WI38 (cell line): ENCODE results near the gene RBL1.

Experiments used
- H3K4me3 ChIP-seq: 2 replicates; pipeline ENCODE4 v1.5.1; 2011; ENCODE audit warnings: low read depth, mild to moderate bottlenecking, control low read depth, low read length
- TF ChIP-seq, protein P1 (sequence below): IDR thresholded peaks from 2 replicates; pipeline ENCODE4 v1.5.1; 2012; ENCODE audit warnings: low read depth, mild to moderate bottlenecking, control low read depth, low read length

Gene RBL1

DNA sequence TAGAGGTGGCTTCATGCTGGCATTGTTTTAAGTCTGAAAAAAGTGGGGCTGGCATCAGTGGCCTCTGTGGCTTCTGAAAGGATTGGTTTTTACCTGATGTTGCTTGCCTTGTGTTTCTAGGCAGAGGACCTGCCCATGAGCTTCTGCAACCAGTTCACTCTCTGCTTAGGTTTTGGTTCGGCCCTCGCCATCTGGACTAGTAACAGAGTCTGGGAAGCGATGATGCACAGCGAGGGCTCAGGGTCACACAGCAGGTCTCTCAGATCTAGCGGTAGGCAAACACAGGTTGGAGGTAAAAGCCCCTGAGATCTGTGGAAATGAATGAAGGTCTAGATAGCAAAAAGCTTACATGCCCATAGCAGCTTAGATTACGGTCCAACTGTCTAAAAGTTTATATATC, 6.8 kb upstream of the RBL1 start:
- TF ChIP-seq, protein P1, sequence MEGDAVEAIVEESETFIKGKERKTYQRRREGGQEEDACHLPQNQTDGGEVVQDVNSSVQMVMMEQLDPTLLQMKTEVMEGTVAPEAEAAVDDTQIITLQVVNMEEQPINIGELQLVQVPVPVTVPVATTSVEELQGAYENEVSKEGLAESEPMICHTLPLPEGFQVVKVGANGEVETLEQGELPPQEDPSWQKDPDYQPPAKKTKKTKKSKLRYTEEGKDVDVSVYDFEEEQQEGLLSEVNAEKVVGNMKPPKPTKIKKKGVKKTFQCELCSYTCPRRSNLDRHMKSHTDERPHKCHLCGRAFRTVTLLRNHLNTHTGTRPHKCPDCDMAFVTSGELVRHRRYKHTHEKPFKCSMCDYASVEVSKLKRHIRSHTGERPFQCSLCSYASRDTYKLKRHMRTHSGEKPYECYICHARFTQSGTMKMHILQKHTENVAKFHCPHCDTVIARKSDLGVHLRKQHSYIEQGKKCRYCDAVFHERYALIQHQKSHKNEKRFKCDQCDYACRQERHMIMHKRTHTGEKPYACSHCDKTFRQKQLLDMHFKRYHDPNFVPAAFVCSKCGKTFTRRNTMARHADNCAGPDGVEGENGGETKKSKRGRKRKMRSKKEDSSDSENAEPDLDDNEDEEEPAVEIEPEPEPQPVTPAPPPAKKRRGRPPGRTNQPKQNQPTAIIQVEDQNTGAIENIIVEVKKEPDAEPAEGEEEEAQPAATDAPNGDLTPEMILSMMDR: no peak
- no peak overlapping the region for H3K4me3 ChIP-seq

DNA sequence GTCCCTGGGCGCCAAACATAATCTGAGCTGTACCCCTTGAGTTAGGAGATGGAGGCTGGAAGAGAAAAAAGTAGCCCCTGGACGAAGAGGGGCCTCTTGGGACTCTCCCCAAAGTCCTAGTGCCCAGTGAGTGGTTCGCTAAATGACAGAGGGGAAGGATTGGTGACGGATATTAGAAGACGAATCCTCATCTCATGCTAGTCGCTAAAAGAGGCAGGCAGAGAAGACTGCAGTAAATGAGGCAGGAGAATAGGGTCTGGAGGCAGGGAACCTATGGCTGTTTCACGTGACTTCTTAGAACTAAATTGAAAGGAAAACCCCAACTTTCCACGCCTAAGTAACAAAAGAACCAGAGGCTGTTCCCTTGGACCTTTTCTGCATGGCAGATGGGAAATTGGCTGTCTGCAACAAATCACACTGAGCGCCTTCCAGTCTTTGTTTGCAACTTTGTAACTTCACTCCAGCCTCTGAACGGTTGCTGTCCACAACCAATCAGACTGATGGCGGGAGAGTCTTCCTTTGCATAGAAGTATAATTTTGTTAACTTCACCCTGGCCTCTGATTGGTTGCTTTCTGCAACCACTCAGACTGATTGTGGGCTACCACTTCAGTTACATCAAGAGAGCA, 731 bp upstream of the RBL1 start:
- peak overlapping the region; percentile 77 for H3K4me3 ChIP-seq

DNA sequence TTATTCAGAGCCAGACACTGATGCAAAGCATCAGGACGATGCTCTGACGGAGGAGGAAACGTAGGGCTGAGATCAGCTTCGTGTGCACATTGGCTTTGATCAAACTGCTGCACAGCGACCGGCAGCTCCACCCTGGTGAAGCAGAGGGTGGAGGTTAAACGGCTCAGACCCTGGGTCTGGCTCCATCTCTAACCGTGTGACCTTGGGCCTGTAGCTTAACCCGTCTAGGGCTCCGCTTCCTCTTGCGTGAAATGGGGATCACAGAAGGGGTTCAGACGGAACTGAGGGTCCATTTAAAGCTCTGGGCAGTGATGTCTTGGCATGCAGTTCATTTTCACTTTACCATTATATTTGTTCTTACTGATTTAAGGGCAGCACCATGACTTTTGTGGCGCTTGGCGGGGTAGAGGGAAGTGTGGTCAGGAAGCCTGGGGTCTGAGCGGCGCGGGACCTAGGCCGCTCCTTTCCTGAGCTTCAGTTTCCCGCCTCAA, 644 bp downstream of the RBL1 start:
- H3K4me3 ChIP-seq: peak overlapping the region; percentile 77
- TF ChIP-seq, protein P1: no peak

More for the DNA sequence above, 731 bp upstream of the RBL1 start:
- TF ChIP-seq, protein P1: no peak

DNA sequence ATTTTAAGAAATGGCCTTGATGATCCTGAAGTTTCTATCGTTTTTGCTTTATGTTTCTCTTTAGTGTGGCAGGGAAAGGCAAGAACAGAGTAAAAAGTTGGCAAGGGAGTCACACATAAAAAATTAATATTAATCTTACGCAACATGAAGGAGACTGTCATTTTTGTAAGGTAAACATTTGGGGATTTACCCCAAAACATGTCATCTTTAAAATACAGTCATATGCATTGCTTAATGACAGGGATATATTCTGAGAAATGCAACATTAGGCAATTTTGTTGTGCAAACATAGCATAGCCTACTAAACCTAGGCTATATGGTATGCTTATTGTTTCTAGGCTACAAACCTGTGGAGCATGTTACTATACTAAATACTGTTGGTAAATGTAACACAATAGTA, 5.4 kb downstream of the RBL1 start:
- H3K4me3 ChIP-seq: no peak overlapping the region
- TF ChIP-seq, protein P1: no peak

DNA sequence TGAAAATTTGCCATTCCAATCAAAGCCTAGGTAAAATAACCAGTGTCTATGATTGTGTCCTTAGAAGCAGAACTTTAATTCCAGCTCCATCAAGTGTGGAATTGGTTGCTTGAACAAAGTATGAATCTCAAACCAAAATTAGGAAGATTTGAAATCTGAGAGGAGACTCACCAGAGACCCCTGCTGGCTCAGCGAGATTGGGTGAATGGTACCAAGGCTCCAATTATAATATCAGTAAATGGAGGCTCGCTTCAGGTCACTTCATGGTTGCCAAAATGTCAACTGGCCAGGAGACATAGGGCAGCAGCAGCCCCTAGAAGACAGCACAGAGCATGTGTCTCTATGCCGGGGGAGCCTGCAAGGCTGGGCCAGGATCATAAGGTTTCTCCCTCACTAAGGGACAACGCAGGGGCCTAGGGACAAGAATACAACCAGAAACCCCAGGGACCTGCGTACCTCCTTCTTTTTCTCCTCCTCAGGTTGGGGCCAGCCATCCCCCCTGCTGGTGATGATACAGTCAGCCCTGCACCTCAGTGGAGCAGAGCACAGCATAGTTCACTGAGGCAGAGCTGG, 14.0 kb downstream of the RBL1 start:
- no peak overlapping the region for H3K4me3 ChIP-seq
- TF ChIP-seq, protein P1: peak; percentile 47

DNA sequence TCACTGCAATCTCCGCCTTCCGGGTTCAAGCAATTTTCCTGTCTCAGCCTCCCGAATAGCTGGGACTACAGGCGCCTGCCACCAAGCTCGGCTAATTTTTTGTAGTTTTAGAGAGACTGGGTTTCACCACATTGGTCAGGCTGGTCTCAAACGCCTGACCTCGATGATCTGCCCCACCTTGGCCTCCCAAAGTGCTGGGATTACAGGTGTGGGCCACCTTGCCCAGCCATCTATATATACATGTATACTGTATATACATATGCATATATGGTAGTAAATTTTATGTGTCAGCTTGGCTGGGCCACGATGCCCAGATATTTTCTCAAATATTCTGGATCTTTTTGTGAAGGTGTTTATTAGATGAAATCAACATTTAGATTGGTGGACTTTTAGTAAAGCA, 18.8 kb downstream of the RBL1 start:
- no peak overlapping the region for H3K4me3 ChIP-seq
- TF ChIP-seq, protein P1: no peak

DNA sequence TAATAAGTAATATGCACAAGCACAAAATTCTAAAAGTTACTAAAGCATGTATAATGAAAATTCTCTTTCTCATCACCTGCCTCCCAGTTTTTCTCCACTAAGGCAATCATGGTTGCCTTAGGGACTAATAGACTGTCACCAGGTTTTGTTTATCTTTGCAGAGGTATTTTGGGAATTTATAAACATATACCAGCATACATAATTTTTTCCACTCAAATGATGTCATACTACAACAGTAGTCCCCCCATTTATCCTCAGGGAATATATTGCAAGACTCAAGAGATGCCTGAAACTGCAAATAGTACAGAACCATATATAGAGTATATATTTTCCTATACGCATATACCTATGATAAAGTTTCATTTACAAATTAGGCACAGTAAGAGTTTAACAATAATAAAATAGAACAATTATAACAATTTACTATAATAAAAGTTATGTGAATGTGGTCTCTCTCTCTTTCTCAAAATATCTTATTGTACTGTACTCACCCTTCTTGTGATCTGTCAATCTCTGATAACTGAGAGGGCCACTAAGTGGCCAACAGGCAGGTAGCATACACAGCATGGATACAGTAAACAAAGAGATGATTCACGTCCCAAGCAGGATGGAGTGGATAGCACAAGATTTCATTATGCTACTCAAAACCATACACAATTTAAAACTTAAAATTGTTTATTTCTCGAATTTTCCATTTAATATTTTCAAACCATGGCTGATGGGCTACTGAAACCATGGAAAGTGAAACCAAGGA, 19.7 kb downstream of the RBL1 start:
- H3K4me3 ChIP-seq: no peak overlapping the region
- TF ChIP-seq, protein P1: no peak
